AG09309 (cell line): ENCODE data around the gene NKAIN2.
"Not testable (repeated sequence)": the region's sequence is repeated elsewhere in the genome, so short reads cannot be mapped to it uniquely, and the experiment has no call there.

Experiments used
- DNase-seq: peaks from one replicate; pipeline ENCODE4 v3.0.0-alpha.2; 2010; ENCODE audit warnings: low read depth
- H3K4me3 ChIP-seq: 2 replicates; pipeline ENCODE4 v1.5.1; 2011; ENCODE audit warnings: mild to moderate bottlenecking, low read depth, low read length, moderate library complexity; ENCODE audit not compliant: control insufficient read depth
- TF ChIP-seq, protein P1 (sequence below): IDR thresholded peaks from 2 replicates; pipeline ENCODE4 v1.5.1; 2011; ENCODE audit warnings: mild to moderate bottlenecking, low read depth, low read length, inconsistent platforms; ENCODE audit not compliant: insufficient read depth, control insufficient read depth; ENCODE audit errors: missing control alignments

The NKAIN2 gene

DNA sequence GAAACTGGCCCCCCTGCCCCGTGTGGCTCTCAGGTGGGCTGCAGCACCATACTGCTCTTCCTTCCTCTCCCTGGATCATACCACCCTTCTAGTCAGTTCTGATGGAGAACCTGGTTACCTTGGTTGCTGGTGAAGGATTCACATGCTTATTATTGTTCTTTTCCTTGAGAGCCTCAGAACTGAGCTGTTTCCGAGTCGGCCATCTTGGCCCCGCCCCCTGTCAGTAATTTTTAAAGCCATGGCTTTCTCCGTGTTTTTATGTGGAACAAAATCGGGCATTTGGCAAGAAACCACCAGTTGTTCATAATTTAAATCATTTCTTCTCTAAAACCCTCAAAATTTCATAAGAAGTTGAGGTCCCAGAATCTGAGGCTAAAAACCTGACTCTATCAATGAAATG, 493.8 kb downstream of the NKAIN2 start:
- no peak overlapping the region for H3K4me3 ChIP-seq
- no peak for DNase-seq
- TF ChIP-seq, protein P1, sequence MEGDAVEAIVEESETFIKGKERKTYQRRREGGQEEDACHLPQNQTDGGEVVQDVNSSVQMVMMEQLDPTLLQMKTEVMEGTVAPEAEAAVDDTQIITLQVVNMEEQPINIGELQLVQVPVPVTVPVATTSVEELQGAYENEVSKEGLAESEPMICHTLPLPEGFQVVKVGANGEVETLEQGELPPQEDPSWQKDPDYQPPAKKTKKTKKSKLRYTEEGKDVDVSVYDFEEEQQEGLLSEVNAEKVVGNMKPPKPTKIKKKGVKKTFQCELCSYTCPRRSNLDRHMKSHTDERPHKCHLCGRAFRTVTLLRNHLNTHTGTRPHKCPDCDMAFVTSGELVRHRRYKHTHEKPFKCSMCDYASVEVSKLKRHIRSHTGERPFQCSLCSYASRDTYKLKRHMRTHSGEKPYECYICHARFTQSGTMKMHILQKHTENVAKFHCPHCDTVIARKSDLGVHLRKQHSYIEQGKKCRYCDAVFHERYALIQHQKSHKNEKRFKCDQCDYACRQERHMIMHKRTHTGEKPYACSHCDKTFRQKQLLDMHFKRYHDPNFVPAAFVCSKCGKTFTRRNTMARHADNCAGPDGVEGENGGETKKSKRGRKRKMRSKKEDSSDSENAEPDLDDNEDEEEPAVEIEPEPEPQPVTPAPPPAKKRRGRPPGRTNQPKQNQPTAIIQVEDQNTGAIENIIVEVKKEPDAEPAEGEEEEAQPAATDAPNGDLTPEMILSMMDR = no peak

DNA sequence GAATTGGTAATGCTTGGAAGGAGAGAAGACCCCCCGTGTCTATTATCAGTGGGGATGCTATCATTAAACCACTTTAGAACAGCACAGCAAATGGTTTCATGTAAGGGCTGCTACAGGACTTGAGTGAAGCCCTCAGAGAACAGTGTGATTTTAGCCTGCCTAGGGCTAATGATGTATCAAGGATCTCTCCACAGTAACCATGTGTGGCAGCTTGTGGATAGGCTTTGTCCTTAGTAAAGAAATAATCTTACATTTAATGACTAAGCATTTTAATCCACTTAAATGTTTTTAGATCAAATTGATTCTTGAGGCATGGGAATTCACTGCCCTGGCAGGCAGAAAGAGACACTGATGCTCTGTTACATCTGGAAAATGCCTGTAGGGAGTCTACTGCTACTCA, 495.1 kb downstream of the NKAIN2 start:
- no peak for DNase-seq
- no peak overlapping the region for H3K4me3 ChIP-seq
- TF ChIP-seq, protein P1 = no peak

DNA sequence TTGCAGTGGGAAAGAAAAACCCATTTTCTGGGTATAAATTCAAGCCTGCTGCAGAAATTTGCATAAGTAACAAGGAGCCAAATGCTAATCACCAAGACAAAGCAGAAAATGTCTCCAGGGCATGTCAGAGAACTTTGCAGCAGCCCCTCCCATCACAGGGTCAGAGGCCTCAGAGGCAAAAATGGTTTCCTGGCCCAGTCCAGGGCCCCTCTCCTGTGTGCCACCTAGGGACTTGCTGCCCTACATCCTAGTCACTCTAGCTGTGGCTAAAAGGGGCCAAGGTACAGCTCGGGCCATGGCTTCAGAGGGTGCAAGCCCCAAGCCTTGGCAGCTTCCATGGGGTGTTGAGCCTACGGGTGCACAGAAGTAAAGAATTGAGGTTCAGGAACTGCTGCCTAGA, 497.2 kb downstream of the NKAIN2 start:
- DNase-seq, H3K4me3 ChIP-seq: not testable (repeated sequence)

DNA sequence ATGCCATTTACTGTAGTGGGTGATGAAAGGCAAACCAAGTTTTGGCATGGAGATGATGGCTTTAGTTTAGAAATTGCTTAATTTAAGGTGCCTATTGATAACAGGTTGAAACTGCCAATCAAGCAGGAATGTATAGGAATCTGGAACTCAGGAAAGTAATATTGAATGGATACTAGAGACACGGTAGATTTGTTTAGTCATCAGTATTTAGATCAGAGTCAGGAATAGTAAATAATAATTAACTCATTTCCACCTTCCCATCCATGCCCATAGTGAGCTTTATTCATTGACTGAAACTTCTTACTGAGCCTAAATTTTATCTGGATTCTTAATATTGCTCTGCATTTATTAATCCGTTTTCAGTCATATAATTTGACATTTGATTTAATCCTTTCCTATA, 500.3 kb downstream of the NKAIN2 start:
- TF ChIP-seq, protein P1 = no peak
- no peak overlapping the region for H3K4me3 ChIP-seq
- DNase-seq = no peak

DNA sequence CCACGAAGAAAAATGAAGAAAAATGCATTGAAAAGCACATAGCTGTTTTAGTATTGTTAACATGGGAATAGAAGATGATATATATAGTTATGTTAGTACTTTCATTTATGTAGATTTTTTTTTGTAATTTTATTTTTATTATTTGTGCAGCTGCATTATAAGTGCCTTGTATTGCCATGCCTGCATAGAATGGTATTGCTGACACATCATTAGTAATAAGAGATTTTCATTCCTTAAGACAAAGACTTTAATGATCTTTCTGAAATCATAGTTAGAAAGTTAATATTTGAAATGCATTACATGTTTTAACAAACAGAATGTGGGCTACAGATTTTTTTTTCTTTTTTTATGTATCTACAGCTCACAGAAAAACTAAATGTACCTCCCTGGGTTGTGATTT, 506.5 kb downstream of the NKAIN2 start:
- DNase-seq = no peak
- H3K4me3 ChIP-seq = no peak overlapping the region
- TF ChIP-seq, protein P1 = no peak

DNA sequence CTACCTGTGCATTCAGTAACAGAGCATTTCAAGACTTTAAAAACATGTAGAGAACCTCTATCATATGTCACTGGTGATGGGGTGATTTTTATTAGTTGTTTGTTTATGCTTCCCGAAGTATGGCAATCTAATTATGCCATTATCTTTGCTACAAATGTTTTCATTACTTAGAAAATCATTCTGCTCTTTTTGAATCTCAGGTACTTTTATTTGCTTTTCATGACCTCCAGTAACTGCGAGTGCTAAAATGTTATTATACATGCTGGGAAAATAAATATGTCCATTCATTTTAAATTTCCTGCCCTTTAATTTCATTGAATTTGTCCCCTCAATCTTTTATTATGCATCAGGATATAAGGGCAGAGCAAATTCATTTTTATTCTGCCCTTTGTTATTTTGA, 515.7 kb downstream of the NKAIN2 start:
- TF ChIP-seq, protein P1 = no peak
- DNase-seq = no peak

DNA sequence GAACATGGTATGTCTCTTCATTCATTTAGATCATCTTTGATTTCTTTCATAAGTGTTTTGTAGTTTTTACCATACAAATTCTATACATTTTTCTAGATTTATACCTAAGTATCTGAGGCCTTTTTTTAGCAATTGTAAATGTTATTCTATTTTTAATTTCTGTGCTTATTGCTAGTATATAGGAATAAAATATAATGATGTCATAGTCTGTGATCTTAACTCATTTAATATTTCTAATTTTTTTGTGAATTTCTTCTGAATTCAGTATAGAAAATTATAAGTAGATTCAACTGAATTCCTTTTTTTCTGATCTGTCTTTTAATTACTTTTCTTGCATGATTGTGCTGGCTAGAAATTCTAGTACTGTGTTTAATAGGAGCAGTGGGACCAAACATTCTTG, 520.6 kb downstream of the NKAIN2 start:
- TF ChIP-seq, protein P1 = no peak
- no peak overlapping the region for H3K4me3 ChIP-seq
- no peak for DNase-seq

More for the DNA sequence above, 515.7 kb downstream of the NKAIN2 start:
- no peak overlapping the region for H3K4me3 ChIP-seq
